RWPE2 (cell line): ENCODE data around the gene OLA1.

Experiments
- ATAC-seq: fragments of 200-7000 bp; cut with Tn5 transposase; 3 replicates; pipeline ENCODE4 v1.9.1; 2021; ENCODE audit warnings: low read depth
- DNase-seq: peaks from one replicate; pipeline ENCODE4 v3.0.0-alpha.2; 2020; ENCODE audit warnings: low spot score
- H3K27ac ChIP-seq: fragments of 450-650 bp; 2 replicates; pipeline ENCODE4 v1.5.1; 2017; ENCODE audit warnings: mild to moderate bottlenecking; ENCODE audit not compliant: poor library complexity, severe bottlenecking
- H3K27me3 ChIP-seq: fragments of 250-450 bp; sonication (Bioruptor Pico); 2 replicates; pipeline ENCODE4 v1.5.1; 2021; ENCODE audit warnings: mild to moderate bottlenecking, moderate library complexity; ENCODE audit not compliant: insufficient read depth, poor library complexity, severe bottlenecking
- H3K36me3 ChIP-seq: fragments of 250-450 bp; sonication (Bioruptor Pico); 2 replicates; pipeline ENCODE4 v1.5.1; 2020; ENCODE audit warnings: low read depth, mild to moderate bottlenecking, moderate library complexity
- H3K4me1 ChIP-seq: fragments of 250-450 bp; sonication (Bioruptor Pico); 2 replicates; pipeline ENCODE4 v1.5.1; 2021; ENCODE audit warnings: mild to moderate bottlenecking, moderate library complexity; ENCODE audit not compliant: insufficient read depth, poor library complexity, severe bottlenecking
- H3K4me3 ChIP-seq: fragments of 250-450 bp; sonication (Bioruptor Pico); 2 replicates; pipeline ENCODE4 v1.5.1; 2021; ENCODE audit warnings: mild to moderate bottlenecking, moderate library complexity; ENCODE audit not compliant: severe bottlenecking
- H3K9me3 ChIP-seq: fragments of 250-450 bp; sonication (Bioruptor Pico); 2 replicates; pipeline ENCODE4 v1.5.1; 2021; ENCODE audit warnings: mild to moderate bottlenecking, moderate library complexity; ENCODE audit not compliant: severe bottlenecking
- CTCF ChIP-seq: fragments of 450-650 bp; IDR thresholded peaks from one replicate; pipeline ENCODE4 v1.5.1; 2017; ENCODE audit warnings: mild to moderate bottlenecking, moderate library complexity; ENCODE audit not compliant: poor library complexity, severe bottlenecking

The OLA1 gene

GRCh38 chr2:174172802-174173355, 75.5 kb downstream of the OLA1 start:
- ATAC-seq = no peak
- no peak overlapping the region for H3K27ac ChIP-seq
- H3K36me3 ChIP-seq = peaks cover 19% of the 10 kb centered on the region
- H3K9me3 ChIP-seq = peaks cover 15% of the 10 kb centered on the region
- H3K27me3 ChIP-seq = no peaks in the 10 kb centered on the region
- peaks cover 15% of the 10 kb centered on the region for H3K4me1 ChIP-seq
- H3K4me3 ChIP-seq = no peak overlapping the region
- TF ChIP-seq CTCF = no peak
- no peak for DNase-seq

GRCh38 chr2:174171686-174172445, 76.5 kb downstream of the OLA1 start:
- DNase-seq = no peak
- no peak for TF ChIP-seq CTCF
- Histone ChIP-seq H3K27me3 (no peaks in the 10 kb centered on the region), H3K36me3 (peaks cover 19% of the 10 kb centered on the region), H3K4me3 (no peak overlapping the region), H3K27ac (no peak overlapping the region), H3K9me3 (peaks cover 15% of the 10 kb centered on the region), H3K4me1 (peaks cover 5% of the 10 kb centered on the region)
- ATAC-seq = no peak

DNA sequence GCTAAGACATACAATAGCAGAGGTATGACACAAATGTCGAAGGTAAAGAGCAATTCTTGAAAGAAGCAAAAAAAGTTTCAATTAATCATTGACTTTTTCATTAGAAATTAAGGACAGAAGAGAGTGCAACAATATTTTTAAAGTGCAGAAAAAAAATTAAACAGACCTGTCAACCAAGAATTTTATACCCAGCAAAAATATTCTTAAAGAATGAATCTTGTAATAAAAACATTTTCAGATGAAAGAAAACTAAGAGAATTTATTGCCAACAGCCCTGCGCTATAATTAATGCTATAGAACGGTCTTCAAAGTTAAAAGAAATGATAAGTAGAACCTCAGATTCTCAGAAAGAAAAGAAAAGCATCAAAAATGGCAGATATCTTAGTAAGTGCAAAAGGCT, 79.0 kb downstream of the OLA1 start:
- TF ChIP-seq CTCF = no peak
- no peak for ATAC-seq
- H3K4me3 ChIP-seq = no peak overlapping the region

GRCh38 chr2:174166261-174166660, 82.1 kb downstream of the OLA1 start:
- ATAC-seq = no peak
- no peak for TF ChIP-seq CTCF
- no peaks in the 10 kb centered on the region for H3K4me1 ChIP-seq
- no peak for DNase-seq
- peaks cover 15% of the 10 kb centered on the region for H3K9me3 ChIP-seq
- H3K27me3 ChIP-seq = no peaks in the 10 kb centered on the region
- peaks cover 11% of the 10 kb centered on the region for H3K36me3 ChIP-seq
- no peak overlapping the region for H3K27ac ChIP-seq
- no peak overlapping the region for H3K4me3 ChIP-seq

More for the DNA sequence above, 79.0 kb downstream of the OLA1 start:
- no peaks in the 10 kb centered on the region for H3K27me3 ChIP-seq
- peaks cover 15% of the 10 kb centered on the region for H3K9me3 ChIP-seq
- DNase-seq = no peak
- H3K4me1 ChIP-seq = no peaks in the 10 kb centered on the region
- H3K27ac ChIP-seq = no peak overlapping the region
- peaks cover 13% of the 10 kb centered on the region for H3K36me3 ChIP-seq

DNA sequence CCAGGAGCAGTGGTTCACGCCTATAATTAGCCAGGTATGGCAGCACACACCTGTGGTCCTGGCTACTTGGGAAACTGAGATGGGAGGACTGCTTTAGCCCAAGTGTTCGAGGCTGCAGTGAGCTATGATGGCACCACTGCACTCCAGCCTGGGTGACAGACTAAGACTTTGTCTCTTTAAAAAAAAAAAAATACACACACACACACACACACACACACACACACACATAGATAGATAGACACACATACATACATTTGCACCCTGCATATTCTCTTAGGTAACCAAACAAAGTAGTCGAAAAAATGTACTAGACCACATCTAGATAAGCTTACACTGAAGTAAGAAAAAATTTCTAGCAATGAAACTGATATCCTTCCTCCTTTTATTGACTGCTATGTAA, 86.8 kb downstream of the OLA1 start:
- Histone ChIP-seq H3K27ac (no peak overlapping the region), H3K4me1 (peaks cover 13% of the 10 kb centered on the region)
- TF ChIP-seq CTCF = no peak

More for the DNA sequence above, 86.8 kb downstream of the OLA1 start:
- ATAC-seq (no peak), DNase-seq (no peak)
- Histone ChIP-seq H3K36me3 (peaks cover 3% of the 10 kb centered on the region; the same call in 1 of the 2 replicates), H3K27me3 (no peaks in the 10 kb centered on the region), H3K4me3 (no peak overlapping the region), H3K9me3 (peaks cover 6% of the 10 kb centered on the region)
